Astrocyte (in vitro differentiated cells and primary cell): ENCODE data around the gene CRIM1.

Source experiments
- CTCF ChIP-seq: IDR thresholded peaks from 2 replicates; pipeline ENCODE4 v1.5.1; 2011; ENCODE audit warnings: low read depth, mild to moderate bottlenecking, inconsistent platforms, low read length, moderate library complexity; ENCODE audit not compliant: insufficient read depth
- EZH2 ChIP-seq: IDR thresholded peaks from 2 replicates; pipeline ENCODE4 v1.6.1; 2012; ENCODE audit warnings: mild to moderate bottlenecking, low read length, inconsistent platforms; ENCODE audit not compliant: insufficient read depth

GRCh38 chr2:36578343-36579296 is 223.0 kb downstream of the CRIM1 start:
- TF ChIP-seq CTCF, result no peak
- no peak for TF ChIP-seq EZH2
